Activated T-helper 1 cell treated with anti-CD3 and anti-CD28 coated beads, Interleukin-12 subunit alpha, Interleukin-12 subunit beta, Interleukin-2, Interleukin-4 antibody, amounts not matched to agents 30 ng/mL and 10 ng/mL and 1 ng/mL, durations not matched to agents 14 hours and 24 hours and 36 hours (primary cell): ENCODE results near the gene PLAU. TPM values are rescaled to one million over a fixed set of nuclear protein-coding genes. Genes with fewer than 3 reads are reported as not detected.

Experiments used
- DNase-seq: peaks from one replicate; pipeline ENCODE4 v3.0.0; 2021; ENCODE audit warnings: low spot score
- H3K27ac Mint-ChIP-seq: one replicate; pipeline ENCODE4 v1.8.0; 2021; ENCODE audit warnings: mild to moderate bottlenecking, mixed read lengths
- H3K27me3 Mint-ChIP-seq: one replicate; pipeline ENCODE4 v1.8.0; 2022; ENCODE audit warnings: mild to moderate bottlenecking, moderate library complexity, mixed read lengths; ENCODE audit not compliant: insufficient read depth
- H3K36me3 Mint-ChIP-seq: one replicate; pipeline ENCODE4 v1.8.0; 2021; ENCODE audit warnings: low read depth, mixed read lengths
- H3K4me1 Mint-ChIP-seq: one replicate; pipeline ENCODE4 v1.8.0; 2021; ENCODE audit warnings: low read depth, mixed read lengths
- H3K4me3 Mint-ChIP-seq: one replicate; pipeline ENCODE4 v1.8.0; 2021; ENCODE audit warnings: mild to moderate bottlenecking, moderate library complexity, mixed read lengths
- H3K9me3 Mint-ChIP-seq: one replicate; pipeline ENCODE4 v1.8.0; 2021; ENCODE audit warnings: mixed read lengths
- intact Hi-C: fragments of 100-400 bp; cut with micrococcal nuclease; formaldehyde crosslinking; loops from one replicate; pipeline ENCODE4 v1.15.1; 2024
- total RNA-seq: library from RNA; stranded (reverse); gene quantifications from 2 replicates; pipeline ENCODE4 v1.2.3, GENCODE V29; 2022

PLAU gene
- 0.37 and 0.60 TPM in 2 replicates for total RNA-seq

GRCh38 chr10:73910764-73911552, at the start of gene PLAU:
Gene PLAU, plus strand, starts transcription at chr10:73911132. Its CDS starts 424 bp downstream, at chr10:73911556.
- H3K4me1 Mint-ChIP-seq, result peaks cover 42% of the 10 kb centered on the region
- H3K36me3 Mint-ChIP-seq, result peaks cover 9% of the 10 kb centered on the region
- H3K27ac Mint-ChIP-seq, result peak within 1 kb of the TSS; percentile 66
- peaks cover 45% of the 10 kb centered on the region for H3K27me3 Mint-ChIP-seq
- H3K4me3 Mint-ChIP-seq, result peak within 1 kb of the TSS; percentile 92
- intact Hi-C loops, result loop anchor here (2.0 kb wide), 1 partner anchor 22 kb away; no protein-coding TSS in a partner anchor
- no peaks in the 10 kb centered on the region for H3K9me3 Mint-ChIP-seq
- DNase-seq, result peak; percentile 31

GRCh38 chr10:73862011-73862410, 48.9 kb upstream of the PLAU start:
- no peaks in the 10 kb centered on the region for H3K9me3 Mint-ChIP-seq
- no peak overlapping the region for H3K4me3 Mint-ChIP-seq
- no peak for DNase-seq
- peaks cover 89% of the 10 kb centered on the region for H3K4me1 Mint-ChIP-seq
- peaks cover 24% of the 10 kb centered on the region for H3K36me3 Mint-ChIP-seq
- no peak overlapping the region for H3K27ac Mint-ChIP-seq
- H3K27me3 Mint-ChIP-seq, result no peaks in the 10 kb centered on the region
- intact Hi-C loops, result no loop called here

- H3K4me1 Mint-ChIP-seq, result peaks cover 89% of the 10 kb centered on the region
- no peak overlapping the region for H3K4me3 Mint-ChIP-seq
- intact Hi-C loops, result no loop called here
- peaks cover 24% of the 10 kb centered on the region for H3K36me3 Mint-ChIP-seq
- DNase-seq, result no peak
- H3K27me3 Mint-ChIP-seq, result no peaks in the 10 kb centered on the region
- no peak overlapping the region for H3K27ac Mint-ChIP-seq
- no peaks in the 10 kb centered on the region for H3K9me3 Mint-ChIP-seq
Measured at GRCh38 chr10:73863039-73863817, 47.7 kb upstream of the PLAU start.

- Mint-ChIP-seq H3K9me3 (no peaks in the 10 kb centered on the region), H3K27me3 (no peaks in the 10 kb centered on the region), H3K27ac (peak overlapping the region; percentile 75), H3K4me1 (peaks cover 89% of the 10 kb centered on the region), H3K4me3 (peak overlapping the region; percentile 49), H3K36me3 (peaks cover 21% of the 10 kb centered on the region)
- DNase-seq, result no peak
- intact Hi-C loops, result no loop called here
Measured at GRCh38 chr10:73864229-73864628, 46.7 kb upstream of the PLAU start.

- Mint-ChIP-seq H3K4me3 (peak overlapping the region; percentile 71), H3K36me3 (peaks cover 19% of the 10 kb centered on the region), H3K9me3 (no peaks in the 10 kb centered on the region), H3K4me1 (peaks cover 86% of the 10 kb centered on the region), H3K27me3 (no peaks in the 10 kb centered on the region), H3K27ac (peak overlapping the region; percentile 88)
- DNase-seq, result no peak
- intact Hi-C loops, result loop anchor here (1.0 kb wide), 1 partner anchor 9 kb away; the partner anchor contains the start of gene CAMK2G
Measured at GRCh38 chr10:73865107-73865458, 45.8 kb upstream of the PLAU start.

GRCh38 chr10:73865459-73866442, 45.2 kb upstream of the PLAU start:
- H3K27ac Mint-ChIP-seq, result peak overlapping the region; percentile 88
- H3K36me3 Mint-ChIP-seq, result peaks cover 18% of the 10 kb centered on the region
- peaks cover 86% of the 10 kb centered on the region for H3K4me1 Mint-ChIP-seq
- peak; percentile 49 for DNase-seq
- H3K9me3 Mint-ChIP-seq, result no peaks in the 10 kb centered on the region
- no peaks in the 10 kb centered on the region for H3K27me3 Mint-ChIP-seq
- peak overlapping the region; percentile 71 for H3K4me3 Mint-ChIP-seq
- intact Hi-C loops, result loop anchor here (1.0 kb wide), 1 partner anchor 9 kb away; the partner anchor contains the start of gene CAMK2G

- Mint-ChIP-seq H3K27ac (peak overlapping the region; percentile 88), H3K9me3 (no peaks in the 10 kb centered on the region), H3K4me1 (peaks cover 92% of the 10 kb centered on the region), H3K27me3 (no peaks in the 10 kb centered on the region), H3K4me3 (peak overlapping the region; percentile 40), H3K36me3 (peaks cover 20% of the 10 kb centered on the region)
- DNase-seq, result no peak
- intact Hi-C loops, result no loop called here
Measured at GRCh38 chr10:73866621-73867020, 44.3 kb upstream of the PLAU start.

GRCh38 chr10:73867126-73867807, 43.7 kb upstream of the PLAU start:
- Mint-ChIP-seq H3K4me3 (peak overlapping the region; percentile 40), H3K9me3 (no peaks in the 10 kb centered on the region), H3K27ac (peak overlapping the region; percentile 88), H3K4me1 (peaks cover 96% of the 10 kb centered on the region), H3K27me3 (no peaks in the 10 kb centered on the region), H3K36me3 (peaks cover 22% of the 10 kb centered on the region)
- no peak for DNase-seq
- intact Hi-C loops, result no loop called here

GRCh38 chr10:73867871-73868631, 42.9 kb upstream of the PLAU start:
- peaks cover 95% of the 10 kb centered on the region for H3K4me1 Mint-ChIP-seq
- H3K27ac Mint-ChIP-seq, result peak overlapping the region; percentile 31
- intact Hi-C loops, result no loop called here

GRCh38 chr10:73868655-73869195, 42.2 kb upstream of the PLAU start:
- Mint-ChIP-seq H3K27ac (peak overlapping the region; percentile 31), H3K9me3 (no peaks in the 10 kb centered on the region), H3K36me3 (peaks cover 26% of the 10 kb centered on the region), H3K4me1 (peaks cover 92% of the 10 kb centered on the region), H3K27me3 (no peaks in the 10 kb centered on the region), H3K4me3 (no peak overlapping the region)
- intact Hi-C loops, result no loop called here
- DNase-seq, result no peak

More at GRCh38 chr10:73867871-73868631, 42.9 kb upstream of the PLAU start:
- Mint-ChIP-seq H3K36me3 (peaks cover 26% of the 10 kb centered on the region), H3K9me3 (no peaks in the 10 kb centered on the region), H3K4me3 (no peak overlapping the region), H3K27me3 (no peaks in the 10 kb centered on the region)
- no peak for DNase-seq
